Mesenchymal stem cell (in vitro differentiated cells and primary cell): ENCODE results near the gene NFASC.

ENCODE experiments used
- DNase-seq: peaks from one replicate; pipeline ENCODE4 v3.0.0-alpha.2; 2013
- H2AFZ ChIP-seq: one replicate; pipeline ENCODE4 v1.6.1; 2013; ENCODE audit warnings: low read depth, mild to moderate bottlenecking, control low read depth, inconsistent platforms, low read length, moderate library complexity
- H2AK5ac ChIP-seq: 2 replicates; pipeline ENCODE4 v1.6.1; 2013; ENCODE audit warnings: low read length, moderate library complexity, mild to moderate bottlenecking, inconsistent platforms; ENCODE audit not compliant: severe bottlenecking
- H2BK120ac ChIP-seq: one replicate; pipeline ENCODE4 v1.6.1; 2013; ENCODE audit warnings: low read depth, mild to moderate bottlenecking, inconsistent platforms, low read length, moderate library complexity
- H2BK12ac ChIP-seq, 2 experiments: one replicate each; pipeline ENCODE4 v1.6.1; 2013; ENCODE audit warnings: inconsistent platforms in 2 of 2, low read length in 2 of 2, mild to moderate bottlenecking in 2 of 2, moderate library complexity in 2 of 2, control low read depth in 1 of 2
- H2BK15ac ChIP-seq: one replicate; pipeline ENCODE4 v1.6.1; 2013; ENCODE audit warnings: mild to moderate bottlenecking, low read depth, inconsistent platforms; ENCODE audit not compliant: poor library complexity, severe bottlenecking
- H2BK5ac ChIP-seq: 2 replicates; pipeline ENCODE4 v1.6.1; 2013; ENCODE audit warnings: low read depth, mild to moderate bottlenecking, low read length, control low read depth, inconsistent platforms; ENCODE audit not compliant: poor library complexity, severe bottlenecking
- H3K14ac ChIP-seq, 2 experiments: one replicate each; pipeline ENCODE4 v1.6.1; 2013; ENCODE audit warnings: inconsistent platforms in 2 of 2, low read length in 2 of 2, control low read depth in 1 of 2, mild to moderate bottlenecking in 1 of 2, moderate library complexity in 1 of 2
- H3K18ac ChIP-seq, 2 experiments: one replicate each; pipeline ENCODE4 v1.6.1; 2013; ENCODE audit warnings: inconsistent platforms in 2 of 2, low read length in 2 of 2, control low read depth in 1 of 2, low read depth in 1 of 2, mild to moderate bottlenecking in 1 of 2
- H3K23ac ChIP-seq, 2 experiments: one replicate each; pipeline ENCODE4 v1.6.1; 2013; ENCODE audit warnings: inconsistent platforms in 2 of 2, low read length in 2 of 2, mild to moderate bottlenecking in 2 of 2, moderate library complexity in 2 of 2, control low read depth in 1 of 2
- H3K27ac ChIP-seq: 2 replicates; pipeline ENCODE4 v1.5.1; 2013; ENCODE audit warnings: mild to moderate bottlenecking, moderate library complexity, low read length, control low read depth, inconsistent platforms; ENCODE audit not compliant: poor library complexity, severe bottlenecking
- H3K27me3 ChIP-seq, 2 experiments: 2 replicates each; pipeline versions ENCODE4 v1.6.1 to v1.7.0; 2013; ENCODE audit warnings: low read length in 2 of 2, mild to moderate bottlenecking in 2 of 2, moderate library complexity in 2 of 2, control low read depth in 1 of 2, inconsistent platforms in 1 of 2; ENCODE audit not compliant: control insufficient read depth in 1 of 2, insufficient read depth in 1 of 2
- H3K36me3 ChIP-seq, 2 experiments: 2 replicates each; pipeline versions ENCODE4 v1.6.1 to v1.7.0; 2013; ENCODE audit warnings: low read length in 2 of 2, control low read depth in 1 of 2, inconsistent platforms in 1 of 2, low read depth in 1 of 2, mild to moderate bottlenecking in 1 of 2; ENCODE audit not compliant: insufficient read depth in 2 of 2, control insufficient read depth in 1 of 2
- H3K4ac ChIP-seq, 2 experiments: one replicate each; pipeline ENCODE4 v1.6.1; 2013; ENCODE audit warnings: inconsistent platforms in 2 of 2, low read length in 2 of 2, mild to moderate bottlenecking in 2 of 2, moderate library complexity in 2 of 2, control low read depth in 1 of 2, low read depth in 1 of 2
- H3K4me1 ChIP-seq: 2 replicates; pipeline ENCODE4 v1.6.1; 2013; ENCODE audit warnings: low read depth, low read length, control low read depth; ENCODE audit not compliant: control insufficient read depth, insufficient read depth
- H3K4me2 ChIP-seq: 2 replicates; pipeline ENCODE4 v1.6.1; 2013; ENCODE audit warnings: low read length, mild to moderate bottlenecking, inconsistent platforms; ENCODE audit not compliant: poor library complexity, severe bottlenecking
- H3K4me3 ChIP-seq, 2 experiments: 2 replicates each; pipeline versions ENCODE4 v1.5.1 to v1.7.0; 2013; ENCODE audit warnings: low read length in 2 of 2, mild to moderate bottlenecking in 2 of 2, control low read depth in 1 of 2, low read depth in 1 of 2; ENCODE audit not compliant: insufficient read depth in 1 of 2
- H3K79me1 ChIP-seq: replicated peaks from 2 replicates; pipeline ENCODE4 v1.6.1; 2013; ENCODE audit warnings: mild to moderate bottlenecking, control low read depth, low read length, inconsistent platforms; ENCODE audit not compliant: poor library complexity, severe bottlenecking
- H3K9ac ChIP-seq: 2 replicates; pipeline ENCODE4 v1.7.0; 2013; ENCODE audit warnings: mild to moderate bottlenecking, low read length, moderate library complexity
- H3K9me3 ChIP-seq: 2 replicates; pipeline ENCODE4 v1.7.0; 2013; ENCODE audit warnings: mild to moderate bottlenecking, low read length; ENCODE audit not compliant: control insufficient read depth
- H4K8ac ChIP-seq: one replicate; pipeline ENCODE4 v1.6.1; 2013; ENCODE audit warnings: inconsistent platforms, mild to moderate bottlenecking, low read length, moderate library complexity
- H4K91ac ChIP-seq: one replicate; pipeline ENCODE4 v1.6.1; 2013; ENCODE audit warnings: mild to moderate bottlenecking, low read length, inconsistent platforms
- WGBS: methylation state at CpG from one replicate; pipeline ENCODE4 v1.1.7; 2013; ENCODE audit warnings: mixed read lengths; 5-methylcytosine and 5-hydroxymethylcytosine counted together

The NFASC gene

DNA sequence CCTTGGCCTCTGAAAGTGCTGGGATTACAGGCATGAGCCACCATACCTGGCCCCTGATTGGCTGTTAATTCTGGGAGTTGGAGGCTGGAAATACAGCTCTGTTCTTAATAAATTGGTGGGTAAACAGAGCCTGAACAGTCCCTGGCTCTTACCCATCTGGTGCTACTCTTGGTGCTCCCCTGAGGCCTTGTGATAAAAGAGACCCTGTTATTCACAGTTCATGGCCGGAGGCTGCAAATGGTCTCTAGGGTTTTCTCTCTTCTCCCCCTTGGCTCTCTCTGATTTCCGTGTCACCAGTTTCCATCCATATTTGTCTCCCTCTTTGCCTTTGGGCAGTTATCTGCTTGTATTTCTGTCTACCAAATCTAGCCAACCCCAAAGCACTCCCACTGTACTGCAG, 17.2 kb downstream of the NFASC start:
- H3K9me3 ChIP-seq = no peaks in the 10 kb centered on the region
- H3K9ac ChIP-seq = peak overlapping the region; percentile 31
- H3K23ac ChIP-seq = no peak overlapping the region
- H4K91ac ChIP-seq = no peak overlapping the region
- H3K14ac ChIP-seq = no peak overlapping the region
- H4K8ac ChIP-seq = no peak overlapping the region
- no peak overlapping the region for H3K4me3 ChIP-seq
- H2BK5ac ChIP-seq = no peak overlapping the region
- no peak for DNase-seq
- H2BK15ac ChIP-seq = no peak overlapping the region
- H3K79me1 ChIP-seq = no peaks in the 10 kb centered on the region
- H3K27ac ChIP-seq = no peak overlapping the region
- H3K4ac ChIP-seq = no peak overlapping the region
- H2AK5ac ChIP-seq = no peak overlapping the region
- 87% methylated on average over 2 of the region's 2 CpGs for WGBS
- no peak overlapping the region for H2BK120ac ChIP-seq
- peaks cover 0 to 31% of the 10 kb centered on the region in 2 experiments for H3K27me3 ChIP-seq
- H3K36me3 ChIP-seq = peaks cover 0 to 6% of the 10 kb centered on the region in 2 experiments
- no peak overlapping the region for H3K4me2 ChIP-seq
- H2AFZ ChIP-seq = no peak overlapping the region
- no peaks in the 10 kb centered on the region for H3K4me1 ChIP-seq
- H2BK12ac ChIP-seq = no peak overlapping the region
- no peak overlapping the region for H3K18ac ChIP-seq

DNA sequence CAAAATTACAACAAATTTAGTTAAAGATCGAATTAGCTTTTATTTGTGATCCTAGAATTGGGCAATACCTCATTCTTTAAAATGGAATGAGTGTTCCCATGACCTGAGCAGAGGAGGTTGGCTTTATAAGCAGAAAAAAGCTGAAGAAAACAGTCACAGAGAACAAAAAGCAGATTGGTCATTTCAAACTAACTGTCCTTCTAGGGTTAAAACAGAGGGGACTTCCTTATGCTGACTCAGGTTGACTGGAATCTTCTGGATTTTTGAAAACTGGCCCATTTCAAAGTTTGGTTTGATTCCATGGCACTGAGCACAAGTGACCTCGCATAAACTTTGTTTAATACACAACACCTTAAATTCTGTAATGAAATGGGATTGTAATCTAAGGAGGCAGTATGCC, 17.6 kb downstream of the NFASC start:
- H2AK5ac ChIP-seq = no peak overlapping the region
- H3K14ac ChIP-seq = no peak overlapping the region
- H3K4ac ChIP-seq = no peak overlapping the region
- H3K27ac ChIP-seq = no peak overlapping the region
- no peak for DNase-seq
- no peak overlapping the region for H3K18ac ChIP-seq
- H2BK15ac ChIP-seq = no peak overlapping the region
- no peak overlapping the region for H3K4me3 ChIP-seq
- no peak overlapping the region for H2BK5ac ChIP-seq
- peaks cover 0 to 6% of the 10 kb centered on the region in 2 experiments for H3K36me3 ChIP-seq
- no peak overlapping the region for H2AFZ ChIP-seq
- no peak overlapping the region for H3K23ac ChIP-seq
- 43% methylated on average over 1 of the region's 2 CpGs for WGBS
- no peak overlapping the region for H2BK12ac ChIP-seq
- H3K27me3 ChIP-seq = peaks cover 0 to 34% of the 10 kb centered on the region in 2 experiments
- no peak overlapping the region for H3K4me2 ChIP-seq
- H3K9ac ChIP-seq = peak overlapping the region; percentile 31
- H2BK120ac ChIP-seq = no peak overlapping the region
- H4K91ac ChIP-seq = no peak overlapping the region
- H3K9me3 ChIP-seq = no peaks in the 10 kb centered on the region
- H4K8ac ChIP-seq = no peak overlapping the region
- H3K79me1 ChIP-seq = no peaks in the 10 kb centered on the region
- no peaks in the 10 kb centered on the region for H3K4me1 ChIP-seq

GRCh38 chr1:204889681-204890383, 19.2 kb downstream of the NFASC start:
- Histone ChIP-seq H3K23ac (no peak overlapping the region), H3K9ac (no peak overlapping the region), H2BK15ac (no peak overlapping the region), H3K79me1 (no peaks in the 10 kb centered on the region), H2AFZ (no peak overlapping the region), H2AK5ac (no peak overlapping the region), H4K91ac (no peak overlapping the region), H2BK5ac (no peak overlapping the region), H3K27ac (no peak overlapping the region), H3K4me3 (no peak overlapping the region), H3K27me3 (peaks cover 0 to 31% of the 10 kb centered on the region in 2 experiments), H3K4me2 (no peak overlapping the region), H3K4ac (no peak overlapping the region), H3K36me3 (no peaks in the 10 kb centered on the region), H4K8ac (no peak overlapping the region), H3K9me3 (no peaks in the 10 kb centered on the region), H3K18ac (no peak overlapping the region), H3K4me1 (no peaks in the 10 kb centered on the region), H2BK12ac (no peak overlapping the region), H2BK120ac (no peak overlapping the region), H3K14ac (no peak overlapping the region)
- no peak for DNase-seq
- whole genome bisulfite sequencing = 32% methylated on average over 7 of the region's 8 CpGs

- no peak overlapping the region for H3K9ac ChIP-seq
- no peaks in the 10 kb centered on the region for H3K4me1 ChIP-seq
- H3K4ac ChIP-seq = no peak overlapping the region
- no peak overlapping the region for H2BK5ac ChIP-seq
- DNase-seq = no peak
- H3K79me1 ChIP-seq = no peaks in the 10 kb centered on the region
- H3K23ac ChIP-seq = no peak overlapping the region
- no peaks in the 10 kb centered on the region for H3K36me3 ChIP-seq
- no peak overlapping the region for H3K18ac ChIP-seq
- WGBS = 81% methylated on average over 3 of the region's 3 CpGs
- H3K27me3 ChIP-seq = peaks cover 0 to 29% of the 10 kb centered on the region in 2 experiments
- H2BK120ac ChIP-seq = no peak overlapping the region
- no peaks in the 10 kb centered on the region for H3K9me3 ChIP-seq
- H3K4me2 ChIP-seq = no peak overlapping the region
- H3K14ac ChIP-seq = no peak overlapping the region
- no peak overlapping the region for H2BK15ac ChIP-seq
- H3K4me3 ChIP-seq = no peak overlapping the region
- no peak overlapping the region for H3K27ac ChIP-seq
- no peak overlapping the region for H2AK5ac ChIP-seq
- no peak overlapping the region for H4K8ac ChIP-seq
- H2AFZ ChIP-seq = no peak overlapping the region
- H2BK12ac ChIP-seq = no peak overlapping the region
- no peak overlapping the region for H4K91ac ChIP-seq
Measured at GRCh38 chr1:204891860-204892259, 21.2 kb downstream of the NFASC start.
